Keratinocyte (primary cell): Measurements from ENCODE around the gene DGKD. TPM values are rescaled to one million over a fixed set of nuclear protein-coding genes. Genes with fewer than 3 reads are reported as not detected.
A peak's percentile ranks its signal among the peaks of the same experiment; 100 is the strongest.

Experiments used
- DNase-seq: peaks from one replicate; pipeline ENCODE4 v3.0.0-alpha.2; 2011; ENCODE audit warnings: low read depth, missing footprints, low spot score
- FAIRE-seq: peaks from 2 replicates; lab custom pipeline; 2011; peaks lifted over from hg19 to GRCh38; lab: Jason Lieb, UNC
- H2AFZ ChIP-seq: 2 replicates; pipeline ENCODE4 v1.6.0; 2012; ENCODE audit warnings: low read length, control low read depth, inconsistent platforms; ENCODE audit not compliant: control insufficient read depth
- H3K27ac ChIP-seq: 2 replicates; pipeline ENCODE4 v1.5.1; 2011; ENCODE audit warnings: low read length; ENCODE audit not compliant: control insufficient read depth, insufficient read depth
- H3K27me3 ChIP-seq: 3 replicates; pipeline ENCODE4 v1.6.0; 2011; ENCODE audit warnings: low read length; ENCODE audit not compliant: control insufficient read depth, insufficient read depth; ENCODE audit errors: extremely low read depth
- H3K36me3 ChIP-seq, 2 experiments: 2 replicates in 1 of 2; 3 replicates in 1 of 2; pipeline ENCODE4 v1.5.1; 2011; ENCODE audit warnings: low read length in 2 of 2, mild to moderate bottlenecking in 1 of 2; ENCODE audit not compliant: control insufficient read depth in 2 of 2, insufficient read depth in 2 of 2; ENCODE audit errors: extremely low read depth in 1 of 2
- H3K4me1 ChIP-seq: 3 replicates; pipeline ENCODE4 v1.5.1; 2011; ENCODE audit warnings: low read length; ENCODE audit not compliant: control insufficient read depth, insufficient read depth; ENCODE audit errors: extremely low read depth
- H3K4me2 ChIP-seq: 3 replicates; pipeline ENCODE4 v1.6.0; 2011; ENCODE audit warnings: low read depth, low read length; ENCODE audit not compliant: control insufficient read depth, insufficient read depth; ENCODE audit errors: extremely low read depth
- H3K4me3 ChIP-seq, 3 experiments: fragments of 200-600 bp in 1 of 3; sonication (generic) in 1 of 3; 2 replicates in 2 of 3; 3 replicates in 1 of 3; pipeline ENCODE4 v1.5.1; 2011 to 2016; ENCODE audit warnings: low read length in 3 of 3, mild to moderate bottlenecking in 3 of 3, control low read depth in 2 of 3, inconsistent platforms in 1 of 3, low read depth in 1 of 3, mixed read lengths in 1 of 3, mixed run types in 1 of 3, moderate library complexity in 1 of 3; ENCODE audit not compliant: control insufficient read depth in 2 of 3, insufficient read depth in 2 of 3; ENCODE audit errors: extremely low read depth in 1 of 3
- H3K79me2 ChIP-seq: 2 replicates; pipeline ENCODE4 v1.6.0; 2012; ENCODE audit warnings: low read length; ENCODE audit not compliant: control insufficient read depth, insufficient read depth
- H3K9ac ChIP-seq: 3 replicates; pipeline ENCODE4 v1.6.0; 2011; ENCODE audit warnings: low read length; ENCODE audit not compliant: control insufficient read depth, insufficient read depth; ENCODE audit errors: extremely low read depth
- H3K9me1 ChIP-seq: 3 replicates; pipeline ENCODE4 v1.6.0; 2011; ENCODE audit warnings: low read length; ENCODE audit not compliant: control insufficient read depth, insufficient read depth; ENCODE audit errors: extremely low read depth
- H3K9me3 ChIP-seq: 2 replicates; pipeline ENCODE4 v1.5.1; 2012; ENCODE audit warnings: low read depth, low read length; ENCODE audit not compliant: control insufficient read depth
- H4K20me1 ChIP-seq: 3 replicates; pipeline ENCODE4 v1.6.0; 2011; ENCODE audit warnings: low read length; ENCODE audit not compliant: control insufficient read depth, insufficient read depth; ENCODE audit errors: extremely low read depth
- CTCF ChIP-seq, 3 experiments: IDR thresholded peaks in 1 of 3; conservative IDR thresholded peaks in 1 of 3; optimal IDR thresholded peaks in 1 of 3; 2 replicates in 2 of 3; 3 replicates in 1 of 3; pipeline versions ENCODE3 to v1.5.1; 2011; ENCODE audit warnings: low read length in 3 of 3, mild to moderate bottlenecking in 3 of 3, moderate library complexity in 2 of 3, control low read depth in 1 of 3, inconsistent platforms in 1 of 3; ENCODE audit not compliant: insufficient read depth in 2 of 3; ENCODE audit errors: extremely low read depth in 1 of 3
- EZH2 ChIP-seq: IDR thresholded peaks from one replicate; pipeline ENCODE4 v1.6.1; 2012; ENCODE audit warnings: inconsistent platforms, mild to moderate bottlenecking, low read length, moderate library complexity
- dilution Hi-C: fragments of 300-500 bp; cut with MboI; formaldehyde crosslinking; loops from one replicate; pipeline ENCODE4 v1.7.0; 2020; ENCODE audit warnings: low sequenced_read_pairs; ENCODE audit not compliant: extremely low pct_ligation_motif_present
- polyA plus RNA-seq, 5 experiments: library from polyadenylated mRNA; depleted of rRNA in 3 of 5; stranded (reverse) in 3 of 5; stranded (forward) in 1 of 5; unstranded in 1 of 5; fragments of >200 nt; gene quantifications; 1 replicate in 1 of 5; 2 replicates in 3 of 5; 3 replicates in 1 of 5; pipeline versions ENCODE4 v1.2.1 to v1.2.3, GENCODE V29; 2011 to 2012; ENCODE audit warnings: missing spikeins in 2 of 5, low read depth in 1 of 5, low replicate concordance in 1 of 5

DGKD gene
- polyA plus RNA-seq, 1 donor (not counting 4 experiments of a cell fraction or from before 2014, with no cell fraction given), result 6.1 TPM

- H3K9ac ChIP-seq, result no peak overlapping the region
- no peak overlapping the region for H3K4me2 ChIP-seq
- dilution Hi-C loops, result no loop called here
- FAIRE-seq (no peak), DNase-seq (no peak)
- H3K79me2 ChIP-seq, result no peaks in the 10 kb centered on the region
- H2AFZ ChIP-seq, result no peak overlapping the region
- H3K9me3 ChIP-seq, result no peaks in the 10 kb centered on the region
- no peak overlapping the region for H3K4me3 ChIP-seq
- no peak for TF ChIP-seq EZH2
- no peak overlapping the region for H3K27ac ChIP-seq
- H3K9me1 ChIP-seq, result no peaks in the 10 kb centered on the region
- H4K20me1 ChIP-seq, result no peaks in the 10 kb centered on the region
- H3K36me3 ChIP-seq, result peaks cover 4 to 22% of the 10 kb centered on the region in 2 experiments
- H3K27me3 ChIP-seq, result no peaks in the 10 kb centered on the region
- no peaks in the 10 kb centered on the region for H3K4me1 ChIP-seq
Observed at GRCh38 chr2:233448575-233448974, 94.3 kb downstream of the DGKD start.

- Histone ChIP-seq H3K9me3 (no peaks in the 10 kb centered on the region), H3K27ac (no peak overlapping the region), H3K79me2 (no peaks in the 10 kb centered on the region), H3K9ac (no peak overlapping the region), H3K36me3 (peaks cover 4 to 22% of the 10 kb centered on the region in 2 experiments), H3K27me3 (no peaks in the 10 kb centered on the region), H2AFZ (no peak overlapping the region), H3K4me2 (no peak overlapping the region), H3K4me1 (no peaks in the 10 kb centered on the region), H3K4me3 (no peak overlapping the region), H3K9me1 (no peaks in the 10 kb centered on the region), H4K20me1 (no peaks in the 10 kb centered on the region)
- no peak for DNase-seq
- no peak for FAIRE-seq
- dilution Hi-C loops, result no loop called here
- peak; percentile 45 to 77 (median 64) for TF ChIP-seq CTCF (optimal IDR thresholded peaks at IDR 0.05 in 1 of 3, IDR thresholded peaks at IDR 0.05 in 1 of 3, conservative IDR thresholded peaks at IDR 0.05 in 1 of 3; ENCODE audit: extremely low read depth in 1 of 3, insufficient read depth in 2 of 3, low read length in 3 of 3)
- no peak for TF ChIP-seq EZH2
Observed at GRCh38 chr2:233449081-233449901, 95.0 kb downstream of the DGKD start.
